ENCODE measurements around the gene FXYD6. TPM values are rescaled to one million over a fixed set of nuclear protein-coding genes. Genes with fewer than 3 reads are reported as not detected.

FXYD6 gene
- total and polyA plus RNA-seq, 9 of the 15 experiments (the other 6 are each of a cell fraction or from before 2014, with no cell fraction given) = 0.07 to 0.35 TPM; not detected in 7

- 0 out of 4 replicates have a peak, but pooled peaks of 1 of the 2 experiments have one; percentile 30 for TF ChIP-seq MLX (CRISPR knock-in tag; conservative IDR thresholded peaks at IDR 0.05)
- TF ChIP-seq FOXK1 (CRISPR knock-in tag; IDR thresholded peaks at IDR 0.05; ENCODE audit: borderline replicate concordance) = no peak
- no peak for TF ChIP-seq USF2 (CRISPR knock-in tag; IDR thresholded peaks at IDR 0.05)
- TF ChIP-seq BCOR (IDR thresholded peaks at IDR 0.05) = peak; percentile 59; the same call in 1 of the 2 replicates
- peak; percentile 99 for TF ChIP-seq ZNF24 (IDR thresholded peaks at IDR 0.05)
- TF ChIP-seq GTF2E2 (tag; IDR thresholded peaks at IDR 0.05) = no peak
- TF ChIP-seq ZNF143 (CRISPR knock-in tag; IDR thresholded peaks at IDR 0.05) = no peak
- TF ChIP-seq ZBED1 (IDR thresholded peaks at IDR 0.05) = no peak
- TF ChIP-seq ILF3 (IDR thresholded peaks at IDR 0.05; ENCODE audit: borderline replicate concordance) = no peak
- no peak for TF ChIP-seq LARP7 (IDR thresholded peaks at IDR 0.05)
- TF ChIP-seq SIRT6 (IDR thresholded peaks at IDR 0.05; ENCODE audit: low read depth, low read length) = no peak
- TF ChIP-seq FOXJ2 (tag; IDR thresholded peaks at IDR 0.05) = 0 out of 2 replicates have a peak, but pooled peaks have one; percentile 19
- peak; percentile 57 for TF ChIP-seq DPF2 (IDR thresholded peaks at IDR 0.05)
- TF ChIP-seq ZNF175 (CRISPR knock-in tag; IDR thresholded peaks at IDR 0.05; ENCODE audit: low read depth) = no peak
- no peak; the same call in 1 of the 2 replicates for TF ChIP-seq NFATC3 (IDR thresholded peaks at IDR 0.05)
- no peak for TF ChIP-seq MTA1 (IDR thresholded peaks at IDR 0.05; ENCODE audit: borderline replicate concordance)
- no peak for TF ChIP-seq GABPB2 (CRISPR knock-in tag; conservative IDR thresholded peaks at IDR 0.05)
- TF ChIP-seq CREB1 (IDR thresholded peaks at IDR 0.05) = peak; percentile 73
- peak; percentile 82 for TF ChIP-seq CREB1 (CRISPR knock-in tag; IDR thresholded peaks at IDR 0.05)
- no peak; the same call in 1 of the 2 replicates for TF ChIP-seq SOX6 (IDR thresholded peaks at IDR 0.05)
- TF ChIP-seq HDAC8 (tag; IDR thresholded peaks at IDR 0.05) = no peak
- no peak for TF ChIP-seq KHSRP (IDR thresholded peaks at IDR 0.05)
- TF ChIP-seq THAP7 (CRISPR knock-in tag; IDR thresholded peaks at IDR 0.05) = no peak
- peak; percentile 51; a peak in 2 of 4 replicates for TF ChIP-seq MLLT1 (IDR thresholded peaks at IDR 0.05)
- peak; percentile 91 for TF ChIP-seq FOSL1 (tag; conservative IDR thresholded peaks at IDR 0.05)
- no peak for TF ChIP-seq ZNF121 (CRISPR knock-in tag; conservative IDR thresholded peaks at IDR 0.05)
- TF ChIP-seq ZNF695 (CRISPR knock-in tag; IDR thresholded peaks at IDR 0.05) = no peak
- no peak for TF ChIP-seq ELK3 (CRISPR knock-in tag; IDR thresholded peaks at IDR 0.05)
Observed at GRCh38 chr11:117907276-117908108, 31.0 kb upstream of the FXYD6 start (continued).

Measured in K562 (cell line).